Ishikawa (cell line): ENCODE results near the gene GSTA2.

Source experiments
- CEBPB ChIP-seq: IDR thresholded peaks from 2 replicates; pipeline ENCODE4 v1.6.1; 2012
- CREB1 ChIP-seq: IDR thresholded peaks from 2 replicates; pipeline ENCODE4 v1.6.1; 2012; ENCODE audit warnings: low read depth
- EGR1 ChIP-seq: IDR thresholded peaks from 2 replicates; pipeline ENCODE4 v1.6.1; 2012
- EP300 ChIP-seq: IDR thresholded peaks from 2 replicates; pipeline ENCODE4 v1.6.1; 2012; ENCODE audit warnings: borderline replicate concordance
- NFIC ChIP-seq: IDR thresholded peaks from 2 replicates; pipeline ENCODE4 v1.6.1; 2012
- RAD21 ChIP-seq: IDR thresholded peaks from 2 replicates; pipeline ENCODE4 v1.6.1; 2012; ENCODE audit warnings: low read depth
- TAF1 ChIP-seq: IDR thresholded peaks from 2 replicates; pipeline ENCODE4 v1.6.1; 2012; ENCODE audit warnings: low read depth, mild to moderate bottlenecking
- TCF12 ChIP-seq: IDR thresholded peaks from 2 replicates; pipeline ENCODE4 v1.6.1; 2012; ENCODE audit warnings: low read depth
- YY1 ChIP-seq: IDR thresholded peaks from 2 replicates; pipeline ENCODE4 v1.6.1; 2012; ENCODE audit warnings: low read depth
- ZBTB7A ChIP-seq: IDR thresholded peaks from 2 replicates; pipeline ENCODE4 v1.6.1; 2012; ENCODE audit warnings: low read depth
- TF ChIP-seq, protein P1 (sequence below): IDR thresholded peaks from 2 replicates; pipeline ENCODE4 v1.6.1; 2012
- TF ChIP-seq, protein P2 (sequence below): IDR thresholded peaks from 2 replicates; pipeline ENCODE4 v1.6.1; 2012

DNA sequence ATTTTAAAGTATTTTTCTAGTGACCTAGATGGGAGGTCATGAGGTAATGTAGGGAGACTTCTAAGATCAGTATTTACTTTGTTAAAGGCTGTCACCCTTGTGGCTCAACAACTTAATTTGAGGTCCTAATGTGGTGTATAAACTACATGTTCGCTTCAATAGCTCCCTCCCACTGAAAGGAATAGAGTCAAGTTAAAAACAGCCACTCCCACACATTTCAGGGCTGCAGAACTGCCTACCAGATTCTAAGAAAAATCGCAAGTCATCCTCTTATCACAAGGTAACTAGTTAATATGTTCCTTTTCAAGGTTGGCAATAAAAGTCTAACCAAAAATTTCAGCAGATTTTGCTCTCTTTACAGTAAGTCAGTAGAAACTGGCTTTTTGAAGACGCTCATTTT lies 25.2 kb upstream of the GSTA2 start:
- TF ChIP-seq, protein P1, sequence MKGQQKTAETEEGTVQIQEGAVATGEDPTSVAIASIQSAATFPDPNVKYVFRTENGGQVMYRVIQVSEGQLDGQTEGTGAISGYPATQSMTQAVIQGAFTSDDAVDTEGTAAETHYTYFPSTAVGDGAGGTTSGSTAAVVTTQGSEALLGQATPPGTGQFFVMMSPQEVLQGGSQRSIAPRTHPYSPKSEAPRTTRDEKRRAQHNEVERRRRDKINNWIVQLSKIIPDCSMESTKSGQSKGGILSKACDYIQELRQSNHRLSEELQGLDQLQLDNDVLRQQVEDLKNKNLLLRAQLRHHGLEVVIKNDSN: no peak
- no peak for TF ChIP-seq ZBTB7A
- TF ChIP-seq EP300: no peak
- TF ChIP-seq, protein P2, sequence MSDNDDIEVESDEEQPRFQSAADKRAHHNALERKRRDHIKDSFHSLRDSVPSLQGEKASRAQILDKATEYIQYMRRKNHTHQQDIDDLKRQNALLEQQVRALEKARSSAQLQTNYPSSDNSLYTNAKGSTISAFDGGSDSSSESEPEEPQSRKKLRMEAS: no peak
- no peak for TF ChIP-seq EGR1
- no peak for TF ChIP-seq CREB1
- TF ChIP-seq YY1: no peak
- no peak for TF ChIP-seq TCF12
- no peak for TF ChIP-seq TAF1
- TF ChIP-seq RAD21: no peak
- no peak for TF ChIP-seq NFIC
- TF ChIP-seq CEBPB: no peak
